Tibial nerve (tissue), 4 donors: ENCODE results near the gene TTLL8. TPM values are rescaled to one million over a fixed set of nuclear protein-coding genes. Genes with fewer than 3 reads are reported as not detected.
"Not testable (repeated sequence)": the region's sequence is repeated elsewhere in the genome, so short reads cannot be mapped to it uniquely, and the experiment has no call there.

Source experiments
- DNase-seq, 2 donors: peaks; one replicate each; pipeline ENCODE4 v3.0.0-alpha.2; 2019; ENCODE audit warnings: low spot score in 2 of 2
- H3K27ac ChIP-seq, 4 donors: fragments of 200-600 bp; sonication (generic) in 3 of 4; one replicate each; pipeline ENCODE4 v1.5.1; 2017 to 2019; ENCODE audit warnings: mild to moderate bottlenecking in 1 of 4
- H3K27me3 ChIP-seq, 2 donors: fragments of 200-600 bp; sonication (generic) in 1 of 2; one replicate each; pipeline versions ENCODE4 v1.5.1 to v1.6.0; 2017 to 2019
- H3K36me3 ChIP-seq, 3 donors: fragments of 200-600 bp; sonication (generic); one replicate each; pipeline ENCODE4 v1.5.1; 2018 to 2019
- H3K4me1 ChIP-seq, 4 donors: fragments of 200-600 bp; sonication (generic) in 3 of 4; one replicate each; pipeline ENCODE4 v1.5.1; 2017 to 2019
- H3K4me3 ChIP-seq, 4 donors: fragments of 200-600 bp; sonication (generic) in 3 of 4; one replicate each; pipeline ENCODE4 v1.5.1; 2017 to 2019; ENCODE audit warnings: mild to moderate bottlenecking in 1 of 4, moderate library complexity in 1 of 4
- H3K9me3 ChIP-seq, 4 donors: fragments of 200-600 bp; sonication (generic) in 3 of 4; one replicate each; pipeline ENCODE4 v1.5.1; 2017 to 2019
- CTCF ChIP-seq, 5 experiments: fragments of 200-600 bp in 3 of 5; fragments of 450-650 bp in 2 of 5; sonication (generic) in 3 of 5; IDR thresholded peaks; one replicate each; pipeline ENCODE4 v1.5.1; 2016 to 2019; ENCODE audit warnings: antibody characterized with exemption in 5 of 5, mild to moderate bottlenecking in 3 of 5, moderate library complexity in 2 of 5
- EP300 ChIP-seq, 2 donors: sonication (generic); formaldehyde crosslinking; IDR thresholded peaks; one replicate each; pipeline ENCODE4 v1.6.1; 2017; ENCODE audit warnings: antibody characterized with exemption in 2 of 2, mild to moderate bottlenecking in 1 of 2
- POLR2A ChIP-seq, 2 donors: fragments of 450-650 bp; IDR thresholded peaks; one replicate each; pipeline ENCODE4 v1.6.1; 2017; ENCODE audit warnings: antibody characterized with exemption in 2 of 2, mild to moderate bottlenecking in 2 of 2, moderate library complexity in 2 of 2
- WGBS, 2 donors: methylation state at CpG; one replicate each; pipeline ENCODE4 v1.1.5; 2018; 5-methylcytosine and 5-hydroxymethylcytosine counted together
- total RNA-seq, 4 donors: library from RNA; depleted of rRNA; stranded (reverse); fragments of >200 nt; gene quantifications; one replicate each; pipeline ENCODE4 v1.1.0, GENCODE V29; 2016

The TTLL8 gene
- total RNA-seq, 4 donors from 2014 or later = not detected

- DNase-seq = no peak
- Histone ChIP-seq H3K27ac (no peak overlapping the region), H3K36me3 (no peaks in the 10 kb centered on the region), H3K4me3 (no peak overlapping the region), H3K27me3 (peaks cover 0 to 35% of the 10 kb centered on the region in 2 donors), H3K4me1 (peaks cover 0 to 4% (median 0%) of the 10 kb centered on the region in 4 donors), H3K9me3 (peaks cover 0 to 10% (median 0%) of the 10 kb centered on the region in 4 donors)
- WGBS, 2 donors = 91 to 92% methylated on average over 22 of the region's 22 CpGs
- TF ChIP-seq CTCF (IDR thresholded peaks at IDR 0.05) (no peak), EP300 (IDR thresholded peaks at IDR 0.05) (no peak), POLR2A (IDR thresholded peaks at IDR 0.05) (no peak)
Observed at GRCh38 chr22:50090412-50090714, 32.3 kb upstream of the TTLL8 start.

DNA sequence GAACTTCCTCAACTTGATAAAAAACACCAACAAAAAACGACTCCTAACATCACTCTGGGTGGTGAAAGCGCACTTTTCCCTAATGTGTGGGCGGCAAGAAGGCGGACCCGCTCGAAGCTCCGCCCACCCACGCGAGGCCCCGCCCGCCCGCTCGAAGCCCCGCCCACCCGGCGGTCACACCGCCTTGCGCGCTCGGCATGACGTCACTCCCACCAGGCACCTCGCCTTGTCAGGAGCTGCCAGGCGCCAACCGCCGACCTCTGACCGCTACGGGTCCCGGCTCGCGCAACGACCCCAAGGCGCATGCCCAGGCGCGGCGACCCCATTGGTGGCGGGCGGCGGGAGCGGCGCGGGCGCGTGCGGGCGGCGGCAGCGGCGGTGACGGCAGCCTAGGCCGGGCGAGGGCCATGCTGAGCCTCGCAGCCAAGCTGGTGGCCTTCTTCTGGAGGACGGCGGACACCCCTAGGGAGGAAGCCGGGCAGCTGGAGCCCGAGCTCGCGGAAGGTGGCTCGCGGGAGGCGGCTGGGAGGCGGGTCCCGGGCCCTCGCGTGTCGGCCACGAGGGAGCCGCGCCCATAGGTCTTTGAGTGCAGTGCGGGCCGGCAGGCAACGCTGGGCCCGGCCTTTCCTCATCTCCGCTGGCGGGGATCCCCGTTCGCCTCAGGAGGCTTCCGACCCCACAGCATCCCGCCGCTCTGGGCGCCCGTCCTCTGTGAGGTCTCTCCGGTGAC, 31.7 kb upstream of the TTLL8 start, which contains the start of gene MOV10L1:
MOV10L1 (plus strand) TSS at position 325 of the 730 bp plus-strand sequence; CDS start at position 408, 83 bp downstream.
- WGBS, 2 donors = 48% methylated on average over 36 to 47 of the region's 83 CpGs
- Histone ChIP-seq H3K27me3 (peaks cover 0 to 36% of the 10 kb centered on the region in 2 donors), H3K27ac (no peak within 1 kb of the TSS), H3K36me3 (no peaks in the 10 kb centered on the region), H3K4me1 (peaks cover 0 to 4% (median under 1%) of the 10 kb centered on the region in 4 donors), H3K4me3 (no peak within 1 kb of the TSS), H3K9me3 (peaks cover 0 to 10% (median 0%) of the 10 kb centered on the region in 4 donors)
- DNase-seq = no peak
- TF ChIP-seq POLR2A (IDR thresholded peaks at IDR 0.05) (no peak), EP300 (IDR thresholded peaks at IDR 0.05) (no peak), CTCF (IDR thresholded peaks at IDR 0.05) (no peak)

DNA sequence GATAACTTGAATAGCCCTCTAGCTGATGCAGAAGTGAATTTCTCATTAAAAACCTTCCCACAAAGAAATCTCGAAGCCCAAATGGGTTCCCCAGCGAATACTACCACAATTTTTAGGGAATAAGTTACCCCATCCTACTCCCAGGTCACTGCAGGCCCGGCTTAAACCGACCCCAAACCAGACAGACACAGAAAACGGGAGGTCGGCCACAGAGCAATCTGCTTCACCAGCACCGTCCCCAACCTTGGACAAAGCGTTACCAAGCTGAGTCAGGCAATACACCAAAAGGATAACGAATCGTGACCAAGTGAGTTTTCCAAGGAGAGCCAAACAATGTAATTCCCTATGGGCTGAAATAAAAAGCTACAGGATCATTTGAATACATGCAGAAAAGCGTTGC, 31.1 kb upstream of the TTLL8 start:
- peaks cover 0 to 10% (median 0%) of the 10 kb centered on the region in 4 donors for H3K9me3 ChIP-seq
- DNase-seq = no peak
- H3K27ac ChIP-seq = no peak overlapping the region
- H3K4me1 ChIP-seq = peaks cover 0 to 8% (median 2%) of the 10 kb centered on the region in 4 donors
- peaks cover 0 to 41% of the 10 kb centered on the region in 2 donors for H3K27me3 ChIP-seq
- 75 to 76% methylated on average over 11 of the region's 11 CpGs for WGBS, 2 donors
- no peaks in the 10 kb centered on the region for H3K36me3 ChIP-seq
- no peak overlapping the region for H3K4me3 ChIP-seq
- TF ChIP-seq POLR2A (IDR thresholded peaks at IDR 0.05) (no peak), CTCF (IDR thresholded peaks at IDR 0.05) (no peak), EP300 (IDR thresholded peaks at IDR 0.05) (no peak)

DNA sequence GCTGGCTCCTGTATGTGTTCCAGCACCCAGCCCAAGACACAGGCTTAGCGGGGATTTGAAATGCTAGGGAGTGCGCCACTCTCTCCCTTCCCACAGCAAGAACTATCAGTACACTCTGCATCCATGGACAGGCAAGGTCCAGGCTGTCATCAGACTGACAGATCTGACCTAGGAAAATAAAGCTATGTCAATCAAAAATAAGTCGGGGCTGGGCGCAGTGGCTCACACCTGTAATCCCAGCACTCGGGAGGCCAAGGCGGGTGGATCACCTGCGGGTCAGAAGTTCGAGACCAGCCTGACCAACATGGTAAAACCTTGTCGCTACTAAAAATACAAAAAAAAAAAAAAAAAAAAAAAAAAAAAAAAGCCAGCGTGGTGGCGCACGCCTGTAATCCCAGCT, 30.0 kb upstream of the TTLL8 start:
- Histone ChIP-seq H3K9me3 (peaks cover 0 to 10% (median 0%) of the 10 kb centered on the region in 4 donors), H3K27ac (no peak overlapping the region), H3K4me1 (peaks cover 0 to 9% (median 2%) of the 10 kb centered on the region in 4 donors), H3K36me3 (no peaks in the 10 kb centered on the region), H3K27me3 (peaks cover 0 to 52% of the 10 kb centered on the region in 2 donors), H3K4me3 (no peak overlapping the region)
- WGBS, 2 donors = 96 to 97% methylated on average over 12 of the region's 12 CpGs
- DNase-seq = no peak
- TF ChIP-seq EP300 (IDR thresholded peaks at IDR 0.05) (no peak), POLR2A (IDR thresholded peaks at IDR 0.05) (no peak), CTCF (IDR thresholded peaks at IDR 0.05) (no peak)

DNA sequence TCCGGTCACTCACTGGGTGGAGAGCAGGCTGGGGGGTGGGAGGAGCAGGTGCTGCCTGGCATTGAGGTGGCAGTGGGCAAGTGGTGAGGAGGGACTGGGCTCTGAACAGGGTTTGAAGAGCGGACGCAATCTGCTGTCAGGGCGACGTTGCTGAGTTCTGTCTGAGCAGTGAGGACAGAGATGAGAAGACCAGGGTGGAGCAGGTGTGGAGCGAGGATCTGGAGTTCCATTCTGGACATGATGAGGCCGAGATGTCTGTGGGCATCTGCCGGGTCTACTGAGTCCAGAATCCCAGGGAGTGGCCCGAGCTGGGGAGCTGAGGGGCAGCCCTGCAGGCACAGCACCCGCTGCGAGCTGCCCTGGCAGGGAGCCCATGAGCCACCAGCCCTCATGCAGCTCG, 29.5 kb upstream of the TTLL8 start:
- H3K36me3 ChIP-seq = no peaks in the 10 kb centered on the region
- WGBS, 2 donors = 83 to 90% methylated on average over 11 to 12 of the region's 12 CpGs
- no peak overlapping the region for H3K4me3 ChIP-seq
- peaks cover 0 to 10% (median 0%) of the 10 kb centered on the region in 4 donors for H3K9me3 ChIP-seq
- DNase-seq = no peak
- peaks cover 0 to 52% of the 10 kb centered on the region in 2 donors for H3K27me3 ChIP-seq
- H3K27ac ChIP-seq = no peak overlapping the region
- TF ChIP-seq CTCF (IDR thresholded peaks at IDR 0.05) (no peak), POLR2A (IDR thresholded peaks at IDR 0.05) (no peak), EP300 (IDR thresholded peaks at IDR 0.05) (no peak)
- peaks cover 0 to 9% (median 2%) of the 10 kb centered on the region in 4 donors for H3K4me1 ChIP-seq

DNA sequence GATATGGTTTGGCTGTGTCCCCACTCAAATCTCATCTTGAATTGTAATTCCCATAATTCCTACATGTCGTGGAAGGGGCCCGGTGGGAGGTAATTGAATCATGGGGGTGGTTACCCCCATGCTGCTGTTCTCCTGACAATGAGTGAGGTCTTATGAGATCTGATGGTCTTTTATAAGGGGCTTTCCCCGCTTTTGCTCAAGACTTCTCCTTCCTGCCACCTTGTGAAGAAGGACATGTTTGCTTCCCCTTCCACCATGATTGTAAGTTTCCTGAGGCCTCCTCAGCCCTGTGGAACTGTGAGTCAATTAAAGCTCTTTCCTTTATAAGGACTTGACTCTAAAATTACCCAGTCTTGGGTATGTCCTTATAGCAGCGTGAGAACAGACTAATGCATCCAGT, 28.9 kb upstream of the TTLL8 start:
- H3K9me3 ChIP-seq = peaks cover 0 to 10% (median 0%) of the 10 kb centered on the region in 4 donors
- 83 to 86% methylated on average over 4 of the region's 4 CpGs for WGBS, 2 donors
- H3K27me3 ChIP-seq = peaks cover 0 to 52% of the 10 kb centered on the region in 2 donors

More for the DNA sequence above, 28.9 kb upstream of the TTLL8 start:
- not testable (repeated sequence) for DNase-seq, H3K4me1 ChIP-seq, H3K36me3 ChIP-seq, H3K4me3 ChIP-seq, H3K27ac ChIP-seq
